ENCODE measurements around the gene RAB3GAP1. TPM values are rescaled to one million over a fixed set of nuclear protein-coding genes. Genes with fewer than 3 reads are reported as not detected.

Gene RAB3GAP1
- polyA plus RNA-seq, 1 donor (not counting 4 experiments of a cell fraction or from before 2014, with no cell fraction given) = 41.6 TPM

DNA sequence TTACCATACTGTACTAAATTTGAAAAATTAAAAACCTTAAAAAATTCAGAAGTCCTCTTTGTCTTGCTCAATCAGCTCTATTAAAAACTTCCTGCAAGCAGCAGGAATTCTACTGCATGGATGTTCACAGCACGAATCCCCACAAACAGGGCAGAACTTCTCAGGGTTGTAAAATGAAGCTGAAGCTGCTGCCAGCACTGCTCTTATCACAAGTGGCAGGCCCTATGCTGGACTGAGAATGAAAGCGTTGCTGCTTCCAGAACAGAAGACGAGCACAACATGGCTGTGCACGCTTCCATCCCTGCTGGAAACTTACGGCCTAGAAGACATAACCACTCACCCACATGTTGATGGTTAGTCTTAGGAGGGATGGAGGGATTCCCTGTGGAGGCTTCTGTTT is 134.0 kb downstream of the RAB3GAP1 start:
- H3K27me3 ChIP-seq (ENCODE audit: control insufficient read depth, extremely low read depth, insufficient read depth, low read length) = no peaks in the 10 kb centered on the region
- H3K4me1 ChIP-seq (ENCODE audit: control insufficient read depth, extremely low read depth, insufficient read depth, low read length) = no peaks in the 10 kb centered on the region
- H3K36me3 ChIP-seq (ENCODE audit: control insufficient read depth in 2 of 2, extremely low read depth in 1 of 2, insufficient read depth in 2 of 2, low read length in 2 of 2) = peaks cover 0 to 2% of the 10 kb centered on the region in 2 experiments
- no peaks in the 10 kb centered on the region for H3K9me3 ChIP-seq (ENCODE audit: control insufficient read depth, low read depth, low read length)
- DNase-seq (ENCODE audit: low read depth, low spot score) = no peak
- no peaks in the 10 kb centered on the region for H3K79me2 ChIP-seq (ENCODE audit: control insufficient read depth, insufficient read depth, low read length)
- H3K9ac ChIP-seq (ENCODE audit: control insufficient read depth, extremely low read depth, insufficient read depth, low read length) = no peak overlapping the region
- no peak overlapping the region for H3K4me3 ChIP-seq (ENCODE audit: control insufficient read depth in 2 of 3, extremely low read depth in 1 of 3, insufficient read depth in 2 of 3, low read depth in 1 of 3, low read length in 3 of 3)
- dilution Hi-C loops (cut with MboI; ENCODE audit: extremely low pct_ligation_motif_present, low sequenced_read_pairs) = no loop called here
- H4K20me1 ChIP-seq (ENCODE audit: control insufficient read depth, extremely low read depth, insufficient read depth, low read length) = no peaks in the 10 kb centered on the region
- TF ChIP-seq, protein P1, sequence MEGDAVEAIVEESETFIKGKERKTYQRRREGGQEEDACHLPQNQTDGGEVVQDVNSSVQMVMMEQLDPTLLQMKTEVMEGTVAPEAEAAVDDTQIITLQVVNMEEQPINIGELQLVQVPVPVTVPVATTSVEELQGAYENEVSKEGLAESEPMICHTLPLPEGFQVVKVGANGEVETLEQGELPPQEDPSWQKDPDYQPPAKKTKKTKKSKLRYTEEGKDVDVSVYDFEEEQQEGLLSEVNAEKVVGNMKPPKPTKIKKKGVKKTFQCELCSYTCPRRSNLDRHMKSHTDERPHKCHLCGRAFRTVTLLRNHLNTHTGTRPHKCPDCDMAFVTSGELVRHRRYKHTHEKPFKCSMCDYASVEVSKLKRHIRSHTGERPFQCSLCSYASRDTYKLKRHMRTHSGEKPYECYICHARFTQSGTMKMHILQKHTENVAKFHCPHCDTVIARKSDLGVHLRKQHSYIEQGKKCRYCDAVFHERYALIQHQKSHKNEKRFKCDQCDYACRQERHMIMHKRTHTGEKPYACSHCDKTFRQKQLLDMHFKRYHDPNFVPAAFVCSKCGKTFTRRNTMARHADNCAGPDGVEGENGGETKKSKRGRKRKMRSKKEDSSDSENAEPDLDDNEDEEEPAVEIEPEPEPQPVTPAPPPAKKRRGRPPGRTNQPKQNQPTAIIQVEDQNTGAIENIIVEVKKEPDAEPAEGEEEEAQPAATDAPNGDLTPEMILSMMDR (optimal IDR thresholded peaks at IDR 0.05 in 1 of 3, IDR thresholded peaks at IDR 0.05 in 1 of 3, conservative IDR thresholded peaks at IDR 0.05 in 1 of 3; ENCODE audit: extremely low read depth in 1 of 3, insufficient read depth in 2 of 3, low read length in 3 of 3) = no peak
- TF ChIP-seq EZH2 (IDR thresholded peaks at IDR 0.05; ENCODE audit: low read length) = no peak
- no peak for FAIRE-seq
- no peaks in the 10 kb centered on the region for H3K9me1 ChIP-seq (ENCODE audit: control insufficient read depth, extremely low read depth, insufficient read depth, low read length)
- no peak overlapping the region for H2AFZ ChIP-seq (ENCODE audit: control insufficient read depth, low read length)
- H3K27ac ChIP-seq (ENCODE audit: control insufficient read depth, insufficient read depth, low read length) = no peak overlapping the region
- H3K4me2 ChIP-seq (ENCODE audit: control insufficient read depth, extremely low read depth, insufficient read depth, low read depth, low read length) = no peak overlapping the region

DNA sequence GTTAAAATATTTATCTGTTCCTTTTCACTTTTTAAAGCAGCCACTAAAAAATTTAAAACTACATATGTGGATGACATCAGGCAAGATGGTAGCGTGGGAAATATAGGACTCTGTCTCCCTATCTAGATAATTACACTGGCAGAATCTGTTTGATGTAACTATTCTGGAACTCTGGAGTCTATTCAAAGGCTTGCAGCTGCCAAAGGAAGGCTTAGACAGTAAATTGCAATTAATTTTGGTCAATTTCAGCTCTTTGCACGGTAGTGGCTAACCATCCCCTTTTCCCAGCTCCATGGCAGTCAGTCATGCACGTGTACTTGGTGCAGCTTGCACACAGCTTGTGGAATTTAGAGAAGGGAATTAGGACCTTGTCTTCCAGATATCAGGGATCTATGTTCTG is 135.2 kb downstream of the RAB3GAP1 start:
- no peak overlapping the region for H3K27ac ChIP-seq (ENCODE audit: control insufficient read depth, insufficient read depth, low read length)
- no peaks in the 10 kb centered on the region for H3K9me3 ChIP-seq (ENCODE audit: control insufficient read depth, low read depth, low read length)
- dilution Hi-C loops (cut with MboI; ENCODE audit: extremely low pct_ligation_motif_present, low sequenced_read_pairs) = no loop called here
- H3K36me3 ChIP-seq (ENCODE audit: control insufficient read depth in 2 of 2, extremely low read depth in 1 of 2, insufficient read depth in 2 of 2, low read length in 2 of 2) = peaks cover 0 to 2% of the 10 kb centered on the region in 2 experiments
- H3K9me1 ChIP-seq (ENCODE audit: control insufficient read depth, extremely low read depth, insufficient read depth, low read length) = no peaks in the 10 kb centered on the region
- FAIRE-seq (no peak), DNase-seq (ENCODE audit: low read depth, low spot score) (no peak)
- H4K20me1 ChIP-seq (ENCODE audit: control insufficient read depth, extremely low read depth, insufficient read depth, low read length) = no peaks in the 10 kb centered on the region
- H2AFZ ChIP-seq (ENCODE audit: control insufficient read depth, low read length) = no peak overlapping the region
- H3K27me3 ChIP-seq (ENCODE audit: control insufficient read depth, extremely low read depth, insufficient read depth, low read length) = no peaks in the 10 kb centered on the region
- H3K4me2 ChIP-seq (ENCODE audit: control insufficient read depth, extremely low read depth, insufficient read depth, low read depth, low read length) = no peak overlapping the region
- TF ChIP-seq EZH2 (IDR thresholded peaks at IDR 0.05; ENCODE audit: low read length) = no peak
- TF ChIP-seq, protein P1 (optimal IDR thresholded peaks at IDR 0.05 in 1 of 3, IDR thresholded peaks at IDR 0.05 in 1 of 3, conservative IDR thresholded peaks at IDR 0.05 in 1 of 3; ENCODE audit: extremely low read depth in 1 of 3, insufficient read depth in 2 of 3, low read length in 3 of 3) = no peak
- H3K4me1 ChIP-seq (ENCODE audit: control insufficient read depth, extremely low read depth, insufficient read depth, low read length) = no peaks in the 10 kb centered on the region
- no peak overlapping the region for H3K9ac ChIP-seq (ENCODE audit: control insufficient read depth, extremely low read depth, insufficient read depth, low read length)
- H3K4me3 ChIP-seq (ENCODE audit: control insufficient read depth in 2 of 3, extremely low read depth in 1 of 3, insufficient read depth in 2 of 3, low read depth in 1 of 3, low read length in 3 of 3) = no peak overlapping the region
- no peaks in the 10 kb centered on the region for H3K79me2 ChIP-seq (ENCODE audit: control insufficient read depth, insufficient read depth, low read length)

Measured in keratinocyte (primary cell).